SU-DHL-6 (cell line): ENCODE results near the gene NR1H2.

Experiments
- EZH2phosphoT487 ChIP-seq: fragments of 200-600 bp; sonication (generic), shearing (Covaris generic); conservative IDR thresholded peaks from 2 replicates; pipeline ENCODE4 v1.6.1; 2018; ENCODE audit warnings: mild to moderate bottlenecking, antibody characterized with exemption, low read length, moderate library complexity, mixed read lengths
- TF ChIP-seq, protein P1 (sequence below): fragments of 200-600 bp; sonication (generic); IDR thresholded peaks from one replicate; pipeline ENCODE4 v1.5.1; 2017; ENCODE audit warnings: antibody characterized with exemption, mild to moderate bottlenecking, low read length, moderate library complexity; ENCODE audit not compliant: insufficient read depth, poor library complexity, severe bottlenecking

GRCh38 chr19:50420808-50421207 is 44.6 kb downstream of the NR1H2 start:
- TF ChIP-seq, protein P1, sequence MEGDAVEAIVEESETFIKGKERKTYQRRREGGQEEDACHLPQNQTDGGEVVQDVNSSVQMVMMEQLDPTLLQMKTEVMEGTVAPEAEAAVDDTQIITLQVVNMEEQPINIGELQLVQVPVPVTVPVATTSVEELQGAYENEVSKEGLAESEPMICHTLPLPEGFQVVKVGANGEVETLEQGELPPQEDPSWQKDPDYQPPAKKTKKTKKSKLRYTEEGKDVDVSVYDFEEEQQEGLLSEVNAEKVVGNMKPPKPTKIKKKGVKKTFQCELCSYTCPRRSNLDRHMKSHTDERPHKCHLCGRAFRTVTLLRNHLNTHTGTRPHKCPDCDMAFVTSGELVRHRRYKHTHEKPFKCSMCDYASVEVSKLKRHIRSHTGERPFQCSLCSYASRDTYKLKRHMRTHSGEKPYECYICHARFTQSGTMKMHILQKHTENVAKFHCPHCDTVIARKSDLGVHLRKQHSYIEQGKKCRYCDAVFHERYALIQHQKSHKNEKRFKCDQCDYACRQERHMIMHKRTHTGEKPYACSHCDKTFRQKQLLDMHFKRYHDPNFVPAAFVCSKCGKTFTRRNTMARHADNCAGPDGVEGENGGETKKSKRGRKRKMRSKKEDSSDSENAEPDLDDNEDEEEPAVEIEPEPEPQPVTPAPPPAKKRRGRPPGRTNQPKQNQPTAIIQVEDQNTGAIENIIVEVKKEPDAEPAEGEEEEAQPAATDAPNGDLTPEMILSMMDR, result no peak
- TF ChIP-seq EZH2phosphoT487, result no peak
